OCI-LY7 (cell line): ENCODE measurements around the gene ARFGEF2. TPM values are rescaled to one million over a fixed set of nuclear protein-coding genes. Genes with fewer than 3 reads are reported as not detected.

Experiments used
- BruUV-seq: library from RNA; stranded (reverse); fragments of 400-500 nt; replicated peaks from 2 replicates; lab custom pipeline; 2021; lab: Mats Ljungman, UMichigan
- CTCF ChIA-PET: fragments of 300-600 bp; sonication (Branson Sonifier 250); formaldehyde crosslinking; loops from one replicate; lab custom pipeline; 2022; ENCODE audit warnings: antibody characterized with exemption; ENCODE audit not compliant: unreplicated experiment; lab: Charles Lee
- POLR2A ChIA-PET: fragments of 300-600 bp; sonication (Branson Sonifier 250); formaldehyde crosslinking; loops from one replicate; lab custom pipeline; 2022; ENCODE audit warnings: antibody characterized with exemption; lab: Charles Lee
- DNase-seq: peaks from one replicate; pipeline ENCODE4 v3.0.0-alpha.2; 2015; ENCODE audit warnings: low spot score
- H2AFZ ChIP-seq: fragments of 200-600 bp; sonication (generic), shearing (Covaris generic); 2 replicates; pipeline ENCODE4 v1.6.1; 2014; ENCODE audit warnings: mild to moderate bottlenecking, antibody characterized with exemption, low read length, moderate library complexity
- H3K27ac ChIP-seq: fragments of 200-600 bp; sonication (generic); 2 replicates; pipeline ENCODE4 v1.5.1; 2014; ENCODE audit warnings: mixed run types, low read depth, mild to moderate bottlenecking, moderate library complexity, low read length, inconsistent platforms; ENCODE audit not compliant: poor library complexity, severe bottlenecking
- H3K36me3 ChIP-seq: fragments of 200-600 bp; sonication (generic); 2 replicates; pipeline ENCODE4 v1.6.1; 2014; ENCODE audit warnings: mild to moderate bottlenecking, antibody characterized with exemption, low read length, moderate library complexity, mixed read lengths; ENCODE audit not compliant: insufficient read depth
- H3K4me1 ChIP-seq: fragments of 200-600 bp; sonication (generic); 2 replicates; pipeline ENCODE4 v1.5.1; 2014; ENCODE audit warnings: mild to moderate bottlenecking, low read length; ENCODE audit not compliant: insufficient read depth, poor library complexity, severe bottlenecking
- H3K4me2 ChIP-seq: fragments of 200-600 bp; sonication (generic); 2 replicates; pipeline ENCODE4 v1.6.1; 2014; ENCODE audit warnings: mild to moderate bottlenecking, low read length
- H3K4me3 ChIP-seq: fragments of 200-600 bp; sonication (generic); 2 replicates; pipeline ENCODE4 v1.5.1; 2014; ENCODE audit warnings: mild to moderate bottlenecking, low read depth, low read length; ENCODE audit not compliant: poor library complexity, severe bottlenecking
- H3K79me2 ChIP-seq: fragments of 200-600 bp; sonication (generic); 2 replicates; pipeline ENCODE4 v1.6.1; 2016; ENCODE audit warnings: low read depth, mild to moderate bottlenecking, low read length, moderate library complexity, mixed read lengths; ENCODE audit not compliant: insufficient read depth
- H3K9me2 ChIP-seq: fragments of 200-600 bp; sonication (generic); 2 replicates; pipeline ENCODE4 v1.6.1; 2016; ENCODE audit warnings: mild to moderate bottlenecking, low read length, mixed read lengths; ENCODE audit not compliant: insufficient read depth
- H3K9me3 ChIP-seq: fragments of 200-600 bp; sonication (generic); 2 replicates; pipeline ENCODE4 v1.6.1; 2014; ENCODE audit warnings: mild to moderate bottlenecking, mixed run types, low read length, mixed read lengths
- H4K20me1 ChIP-seq: fragments of 200-600 bp; sonication (generic); 2 replicates; pipeline ENCODE4 v1.6.1; 2014; ENCODE audit warnings: mild to moderate bottlenecking, antibody characterized with exemption, low read length, moderate library complexity, mixed read lengths; ENCODE audit not compliant: insufficient read depth
- EZH2phosphoT487 ChIP-seq: fragments of 200-600 bp; sonication (generic); IDR thresholded peaks from 2 replicates; pipeline ENCODE4 v1.6.1; 2018; ENCODE audit warnings: low read depth, borderline replicate concordance, mild to moderate bottlenecking, mixed run types, antibody characterized with exemption, low read length, moderate library complexity, mixed read lengths
- intact Hi-C: fragments of 100-400 bp; cut with micrococcal nuclease; formaldehyde crosslinking; loops from one replicate; pipeline ENCODE4 v1.10.0; 2022; ENCODE audit not compliant: unreplicated experiment
- total RNA-seq, 2 experiments: library from RNA; depleted of rRNA in 1 of 2; stranded (reverse); fragments of >200 nt in 1 of 2; shearing (Covaris generic) in 1 of 2; gene quantifications; 2 replicates each; pipeline ENCODE4 v1.2.3, GENCODE V29; 2014 to 2022
- TF ChIP-seq, protein P1 (sequence below): fragments of 200-600 bp; sonication (generic); conservative IDR thresholded peaks from 2 replicates; pipeline ENCODE4 v1.5.1; 2014; ENCODE audit warnings: mild to moderate bottlenecking, antibody characterized with exemption, low read length, moderate library complexity, mixed read lengths

The ARFGEF2 gene
- total RNA-seq, 2 experiments from 2014 or later: 23.4 to 42.1 TPM

DNA sequence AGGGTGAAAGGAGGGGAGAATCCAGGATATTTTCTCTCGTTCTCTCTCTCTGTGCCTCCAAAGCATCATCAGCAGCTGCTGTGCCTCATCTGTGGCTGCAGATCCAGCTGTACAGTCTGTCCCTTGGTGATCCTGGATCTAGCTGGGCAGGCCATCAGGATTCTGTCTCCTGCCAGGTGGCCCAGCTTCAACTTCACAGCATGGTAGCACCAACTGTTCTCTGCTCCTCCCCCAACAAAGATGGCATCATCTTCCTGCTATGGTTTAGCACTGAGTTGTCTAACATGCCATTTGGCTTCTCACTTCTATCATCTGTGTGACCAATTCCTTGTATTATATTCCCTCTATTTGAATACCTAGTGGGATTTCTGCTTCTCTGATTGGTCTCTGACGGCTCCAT lies 28.6 kb upstream of the ARFGEF2 start:
- intact Hi-C loops: no loop called here
- H3K9me2 ChIP-seq: no peaks in the 10 kb centered on the region
- POLR2A ChIA-PET: no interaction called here
- no peak for TF ChIP-seq EZH2phosphoT487
- TF ChIP-seq, protein P1, sequence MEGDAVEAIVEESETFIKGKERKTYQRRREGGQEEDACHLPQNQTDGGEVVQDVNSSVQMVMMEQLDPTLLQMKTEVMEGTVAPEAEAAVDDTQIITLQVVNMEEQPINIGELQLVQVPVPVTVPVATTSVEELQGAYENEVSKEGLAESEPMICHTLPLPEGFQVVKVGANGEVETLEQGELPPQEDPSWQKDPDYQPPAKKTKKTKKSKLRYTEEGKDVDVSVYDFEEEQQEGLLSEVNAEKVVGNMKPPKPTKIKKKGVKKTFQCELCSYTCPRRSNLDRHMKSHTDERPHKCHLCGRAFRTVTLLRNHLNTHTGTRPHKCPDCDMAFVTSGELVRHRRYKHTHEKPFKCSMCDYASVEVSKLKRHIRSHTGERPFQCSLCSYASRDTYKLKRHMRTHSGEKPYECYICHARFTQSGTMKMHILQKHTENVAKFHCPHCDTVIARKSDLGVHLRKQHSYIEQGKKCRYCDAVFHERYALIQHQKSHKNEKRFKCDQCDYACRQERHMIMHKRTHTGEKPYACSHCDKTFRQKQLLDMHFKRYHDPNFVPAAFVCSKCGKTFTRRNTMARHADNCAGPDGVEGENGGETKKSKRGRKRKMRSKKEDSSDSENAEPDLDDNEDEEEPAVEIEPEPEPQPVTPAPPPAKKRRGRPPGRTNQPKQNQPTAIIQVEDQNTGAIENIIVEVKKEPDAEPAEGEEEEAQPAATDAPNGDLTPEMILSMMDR: no peak
- peaks cover 8% of the 10 kb centered on the region for H3K4me1 ChIP-seq
- no peaks in the 10 kb centered on the region for H3K36me3 ChIP-seq
- no peaks in the 10 kb centered on the region for H3K9me3 ChIP-seq
- H3K4me3 ChIP-seq: no peak overlapping the region
- CTCF ChIA-PET: no interaction called here
- no peak overlapping the region for H2AFZ ChIP-seq
- H3K79me2 ChIP-seq: no peaks in the 10 kb centered on the region
- H3K4me2 ChIP-seq: no peak overlapping the region
- BruUV-seq: no TSS peak
- H4K20me1 ChIP-seq: no peaks in the 10 kb centered on the region
- no peak overlapping the region for H3K27ac ChIP-seq
- no peak for DNase-seq

DNA sequence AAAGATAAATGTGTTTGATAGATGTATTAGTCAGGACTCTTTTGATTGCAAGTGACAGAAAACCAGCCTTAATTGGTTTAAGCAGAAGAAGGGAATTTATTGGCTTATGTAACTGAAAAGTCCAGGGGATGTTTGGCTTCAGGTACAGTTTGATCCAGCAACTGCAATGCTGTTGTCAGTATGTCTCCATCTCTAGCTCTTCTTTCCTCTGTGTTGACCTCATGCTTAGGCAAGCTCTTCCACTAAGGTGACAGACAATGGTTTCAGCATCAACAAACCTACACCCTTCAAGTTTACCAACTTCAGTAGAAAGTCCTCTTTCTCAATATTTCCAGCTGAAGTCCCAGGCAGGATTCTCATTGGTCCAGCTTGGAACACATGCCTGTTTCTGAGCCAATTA lies 28.1 kb upstream of the ARFGEF2 start:
- TF ChIP-seq, protein P1: no peak
- TF ChIP-seq EZH2phosphoT487: no peak
- CTCF ChIA-PET: no interaction called here
- Histone ChIP-seq H3K4me3 (no peak overlapping the region), H3K9me3 (no peaks in the 10 kb centered on the region), H4K20me1 (no peaks in the 10 kb centered on the region), H3K4me1 (peaks cover 13% of the 10 kb centered on the region), H3K9me2 (no peaks in the 10 kb centered on the region), H3K4me2 (no peak overlapping the region), H3K27ac (no peak overlapping the region), H3K79me2 (no peaks in the 10 kb centered on the region), H3K36me3 (no peaks in the 10 kb centered on the region), H2AFZ (no peak overlapping the region)
- DNase-seq: no peak
- POLR2A ChIA-PET: no interaction called here
- intact Hi-C loops: no loop called here
- no TSS peak for BruUV-seq

DNA sequence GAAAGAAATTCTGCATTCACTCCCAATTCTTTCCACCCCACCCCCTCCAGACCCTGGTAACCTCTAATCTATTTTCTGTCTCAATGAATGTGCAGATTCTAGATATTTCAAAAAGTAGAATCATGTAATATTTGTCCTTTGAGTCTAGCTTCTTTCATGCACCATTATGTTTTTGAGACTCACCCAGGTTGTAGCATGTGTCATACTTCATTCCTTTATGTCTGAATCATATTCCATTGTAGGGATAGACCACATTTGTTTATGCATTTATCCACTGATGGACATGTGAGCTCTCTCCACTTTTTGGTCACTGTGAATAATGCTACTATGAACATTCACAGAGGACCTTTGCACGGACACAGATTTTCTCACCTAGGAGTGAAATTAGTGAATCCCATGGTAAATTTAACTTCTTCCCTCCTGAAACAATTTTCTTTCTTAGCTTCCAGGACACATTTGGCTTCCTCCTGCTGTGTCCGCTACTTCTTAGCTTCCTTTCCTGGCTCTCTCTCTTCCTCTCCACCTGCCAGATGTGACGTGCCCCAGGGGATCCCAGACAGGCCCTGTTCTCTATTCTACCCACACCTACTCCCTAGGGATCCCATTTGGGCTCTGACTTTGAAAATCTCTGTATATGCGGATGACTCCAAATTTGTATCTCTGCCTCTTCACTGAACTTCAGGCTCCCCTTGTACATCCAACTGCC lies 24.1 kb upstream of the ARFGEF2 start:
- no TSS peak for BruUV-seq
- no peak overlapping the region for H2AFZ ChIP-seq
- no peaks in the 10 kb centered on the region for H3K36me3 ChIP-seq
- no peaks in the 10 kb centered on the region for H3K9me2 ChIP-seq
- ChIA-PET POLR2A (no interaction called here), CTCF (no interaction called here)
- H4K20me1 ChIP-seq: no peaks in the 10 kb centered on the region
- DNase-seq: peak; percentile 64
- intact Hi-C loops: no loop called here
- H3K4me3 ChIP-seq: peak overlapping the region; percentile 41
- H3K79me2 ChIP-seq: no peaks in the 10 kb centered on the region
- H3K27ac ChIP-seq: no peak overlapping the region
- H3K9me3 ChIP-seq: no peaks in the 10 kb centered on the region
- TF ChIP-seq EZH2phosphoT487: no peak
- TF ChIP-seq, protein P1: no peak
- peaks cover 13% of the 10 kb centered on the region for H3K4me1 ChIP-seq
- peak overlapping the region; percentile 67 for H3K4me2 ChIP-seq
